ENCODE data around the gene CFAP61. TPM values are rescaled to one million over a fixed set of nuclear protein-coding genes. Genes with fewer than 3 reads are reported as not detected.

CFAP61 gene
- total and polyA plus RNA-seq, 9 of the 15 experiments (the other 6 are each of a cell fraction or from before 2014, with no cell fraction given) = 0.11 TPM; not detected in 8

GRCh38 chr20:20052074-20052970 is at the start of gene CFAP61, which contains the start of gene CRNKL1 (continued):
- TF ChIP-seq RREB1 (CRISPR knock-in tag; IDR thresholded peaks at IDR 0.05) = no peak
- TF ChIP-seq MEF2A (IDR thresholded peaks at IDR 0.05; ENCODE audit: control insufficient read depth, low read depth, low read length) = no peak
- no peak for TF ChIP-seq TEAD1 (CRISPR knock-in tag; IDR thresholded peaks at IDR 0.05)
- TF ChIP-seq PRDM10 (IDR thresholded peaks at IDR 0.05; ENCODE audit: partially characterized antibody) = no peak
- TF ChIP-seq HLTF (IDR thresholded peaks at IDR 0.05) = no peak; the same call in 1 of the 2 replicates
- TF ChIP-seq TAL1 (IDR thresholded peaks at IDR 0.05) = no peak
- no peak for TF ChIP-seq HMBOX1 (IDR thresholded peaks at IDR 0.05)
- no peak for TF ChIP-seq TSC22D4 (tag; IDR thresholded peaks at IDR 0.05)
- no peak for TF ChIP-seq ZNF609 (CRISPR knock-in tag; IDR thresholded peaks at IDR 0.05; ENCODE audit: borderline replicate concordance)
